ENCODE measurements around the gene ULK3.

The ULK3 gene

DNA sequence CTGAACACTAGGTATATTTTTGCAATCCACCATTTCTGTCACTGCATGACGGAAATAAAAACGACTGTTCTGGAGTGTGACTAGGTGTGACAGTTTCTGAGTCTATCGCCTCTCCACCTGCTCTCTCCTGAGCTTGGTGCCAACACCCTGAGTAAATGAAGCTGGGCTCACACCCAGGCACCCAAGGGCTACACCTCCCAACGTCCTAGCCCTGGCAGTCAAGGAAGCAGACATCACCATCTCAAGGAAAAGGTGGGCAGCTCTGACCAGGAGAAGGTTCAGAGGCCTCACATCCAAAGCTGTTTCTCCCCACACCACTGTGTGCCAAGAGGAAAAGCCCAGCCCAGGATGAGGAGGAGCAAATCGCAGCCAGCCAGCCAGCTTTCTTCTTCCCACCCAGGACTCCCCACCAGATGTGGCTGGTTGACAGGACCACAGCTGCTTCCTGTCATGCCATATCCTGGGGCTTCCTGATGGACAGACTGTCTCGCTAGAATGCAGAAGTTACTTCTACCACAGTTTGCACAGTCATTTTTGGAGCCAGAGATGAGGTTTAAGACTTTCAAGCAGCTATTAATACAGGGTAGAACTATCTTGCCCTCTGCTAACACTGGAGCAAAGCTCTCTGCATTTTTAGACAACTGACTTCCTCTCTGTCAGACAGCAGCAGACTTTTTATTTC lies 26.9 kb upstream of the ULK3 start:
- ATAC-seq (ENCODE audit: insufficient read depth, low read depth): no peak
- H3K9me3 ChIP-seq (ENCODE audit: insufficient read depth, low read length, severe bottlenecking): no peaks in the 10 kb centered on the region
- H2AFZ ChIP-seq (ENCODE audit: low read depth, low read length): no peak overlapping the region
- DNase-seq: peak; percentile 23
- peaks cover 41% of the 10 kb centered on the region for H3K4me1 ChIP-seq (ENCODE audit: insufficient read depth, low read length)
- H3K79me2 ChIP-seq (ENCODE audit: insufficient read depth, low read length): peaks cover 75% of the 10 kb centered on the region
- peak overlapping the region; percentile 35; the same call in 1 of the 2 replicates for H3K27ac ChIP-seq (ENCODE audit: low read length)
- H3K4me3 ChIP-seq (ENCODE audit: low read depth in 1 of 2, low read length in 2 of 2): no peak overlapping the region
- no peak overlapping the region; the same call in 1 of the 2 replicates for H3K9ac ChIP-seq (ENCODE audit: low read depth, low read length)
- no peak for TF ChIP-seq EZH2 (IDR thresholded peaks at IDR 0.05; ENCODE audit: borderline replicate concordance, low read depth, low read length, severe bottlenecking)
- no peak for TF ChIP-seq CTCF (IDR thresholded peaks at IDR 0.05; ENCODE audit: borderline replicate concordance, extremely low read depth, low read length, poor library complexity, severe bottlenecking)
- peak overlapping the region; percentile 39; the same call in 1 of the 2 replicates for H3K4me2 ChIP-seq (ENCODE audit: insufficient read depth, low read length)
- H4K20me1 ChIP-seq (ENCODE audit: insufficient read depth, low read length): peaks cover 27% of the 10 kb centered on the region
- H3K36me3 ChIP-seq (ENCODE audit: insufficient read depth, low read length): peaks cover 20% of the 10 kb centered on the region
- H3K27me3 ChIP-seq (ENCODE audit: insufficient read depth, low read length, poor library complexity): no peaks in the 10 kb centered on the region

DNA sequence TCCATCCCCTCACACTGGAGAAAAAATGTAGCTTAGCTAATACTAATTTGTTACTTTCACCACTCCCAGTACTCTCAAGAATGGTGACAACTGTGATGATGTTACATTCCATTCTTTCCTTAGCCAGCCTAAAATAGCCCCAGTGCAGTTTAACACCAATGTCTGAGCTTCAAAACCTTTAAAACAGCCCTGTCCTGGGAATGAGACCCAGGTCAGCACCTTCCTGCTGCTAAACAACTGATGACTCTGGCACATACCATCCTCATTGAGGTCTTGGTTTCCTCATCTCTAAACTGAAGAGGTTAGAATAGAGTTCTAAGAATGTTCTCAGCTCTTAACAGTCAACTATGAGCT lies 26.4 kb upstream of the ULK3 start:
- Histone ChIP-seq H3K27me3 (ENCODE audit: insufficient read depth, low read length, poor library complexity) (no peaks in the 10 kb centered on the region), H3K36me3 (ENCODE audit: insufficient read depth, low read length) (peaks cover 23% of the 10 kb centered on the region), H3K4me3 (ENCODE audit: low read depth in 1 of 2, low read length in 2 of 2) (no peak overlapping the region), H3K9me3 (ENCODE audit: insufficient read depth, low read length, severe bottlenecking) (no peaks in the 10 kb centered on the region), H3K9ac (ENCODE audit: low read depth, low read length) (no peak overlapping the region), H3K79me2 (ENCODE audit: insufficient read depth, low read length) (peaks cover 78% of the 10 kb centered on the region), H3K4me1 (ENCODE audit: insufficient read depth, low read length) (peaks cover 41% of the 10 kb centered on the region), H4K20me1 (ENCODE audit: insufficient read depth, low read length) (peaks cover 30% of the 10 kb centered on the region), H2AFZ (ENCODE audit: low read depth, low read length) (no peak overlapping the region), H3K27ac (ENCODE audit: low read length) (peak overlapping the region; percentile 35; the same call in 1 of the 2 replicates), H3K4me2 (ENCODE audit: insufficient read depth, low read length) (peak overlapping the region; percentile 39; the same call in 1 of the 2 replicates)
- TF ChIP-seq EZH2 (IDR thresholded peaks at IDR 0.05; ENCODE audit: borderline replicate concordance, low read depth, low read length, severe bottlenecking) (no peak), CTCF (IDR thresholded peaks at IDR 0.05; ENCODE audit: borderline replicate concordance, extremely low read depth, low read length, poor library complexity, severe bottlenecking) (no peak)
- DNase-seq (no peak), ATAC-seq (ENCODE audit: insufficient read depth, low read depth) (no peak)

DNA sequence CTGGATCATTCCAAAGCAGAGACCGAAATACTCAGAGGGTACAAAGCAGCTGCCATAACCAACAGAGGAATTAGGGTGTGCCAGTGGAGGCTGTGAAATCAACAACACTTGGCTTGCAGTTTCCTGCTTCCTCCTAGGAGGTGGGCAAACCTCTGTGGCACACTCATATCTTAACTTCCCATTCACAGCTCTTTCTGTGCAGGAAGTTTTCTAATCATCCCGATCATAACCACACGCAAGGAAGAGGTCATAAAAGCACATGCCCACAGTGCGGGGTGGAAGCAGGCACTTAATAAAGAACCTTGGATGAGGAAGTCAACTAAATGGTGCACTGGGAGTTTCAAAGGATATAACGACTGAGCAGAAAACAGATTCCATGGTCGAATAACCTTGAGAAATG lies 25.1 kb upstream of the ULK3 start:
- Histone ChIP-seq H3K9me3 (ENCODE audit: insufficient read depth, low read length, severe bottlenecking) (no peaks in the 10 kb centered on the region), H3K4me1 (ENCODE audit: insufficient read depth, low read length) (peaks cover 32% of the 10 kb centered on the region), H4K20me1 (ENCODE audit: insufficient read depth, low read length) (peaks cover 30% of the 10 kb centered on the region), H3K27ac (ENCODE audit: low read length) (no peak overlapping the region), H3K9ac (ENCODE audit: low read depth, low read length) (no peak overlapping the region), H3K4me3 (ENCODE audit: low read depth in 1 of 2, low read length in 2 of 2) (no peak overlapping the region), H3K27me3 (ENCODE audit: insufficient read depth, low read length, poor library complexity) (no peaks in the 10 kb centered on the region), H3K36me3 (ENCODE audit: insufficient read depth, low read length) (peaks cover 23% of the 10 kb centered on the region), H2AFZ (ENCODE audit: low read depth, low read length) (no peak overlapping the region), H3K4me2 (ENCODE audit: insufficient read depth, low read length) (no peak overlapping the region), H3K79me2 (ENCODE audit: insufficient read depth, low read length) (peaks cover 86% of the 10 kb centered on the region)
- TF ChIP-seq CTCF (IDR thresholded peaks at IDR 0.05; ENCODE audit: borderline replicate concordance, extremely low read depth, low read length, poor library complexity, severe bottlenecking) (no peak), EZH2 (IDR thresholded peaks at IDR 0.05; ENCODE audit: borderline replicate concordance, low read depth, low read length, severe bottlenecking) (no peak)
- ATAC-seq (ENCODE audit: insufficient read depth, low read depth): no peak
- no peak for DNase-seq
